T-helper 17 cell (primary cell): ENCODE measurements around the gene TOMM22. TPM values are rescaled to one million over a fixed set of nuclear protein-coding genes. Genes with fewer than 3 reads are reported as not detected.

ENCODE experiments used
- ATAC-seq: fragments of 150-1000 bp; cut with Tn5 transposase; 2 replicates; pipeline ENCODE4 v1.10.0; 2021; ENCODE audit warnings: mild to moderate bottlenecking, moderate library complexity
- DNase-seq, 3 donors: peaks; one replicate each; pipeline versions ENCODE4 v3.0.0 to v3.0.0-alpha.2; 2020 to 2021
- H3K9me3 ChIP-seq: one replicate; pipeline ENCODE4 v1.7.0; 2013; ENCODE audit warnings: low read length, mild to moderate bottlenecking; ENCODE audit not compliant: control insufficient read depth, poor library complexity, severe bottlenecking
- H3K27ac Mint-ChIP-seq: one replicate; pipeline ENCODE4 v1.8.0; 2022; ENCODE audit warnings: mild to moderate bottlenecking, moderate library complexity, mixed read lengths
- H3K27me3 Mint-ChIP-seq: one replicate; pipeline ENCODE4 v1.8.0; 2022; ENCODE audit warnings: mixed read lengths
- H3K36me3 Mint-ChIP-seq: one replicate; pipeline ENCODE4 v1.8.0; 2022; ENCODE audit warnings: low read depth, mixed read lengths
- H3K4me1 Mint-ChIP-seq: one replicate; pipeline ENCODE4 v1.8.0; 2022; ENCODE audit warnings: mild to moderate bottlenecking, mixed read lengths
- H3K4me3 Mint-ChIP-seq: one replicate; pipeline ENCODE4 v1.8.0; 2022; ENCODE audit warnings: mild to moderate bottlenecking, moderate library complexity, mixed read lengths
- total RNA-seq, 4 donors: library from RNA in 2 of 4; stranded (reverse) in 2 of 4; gene quantifications; one replicate each; pipeline ENCODE4 v1.2.3 and lab custom pipeline; 2022 to 2026

Gene TOMM22
- total RNA-seq, 2 donors from 2014 or later = 56.3 to 63.5 TPM

DNA sequence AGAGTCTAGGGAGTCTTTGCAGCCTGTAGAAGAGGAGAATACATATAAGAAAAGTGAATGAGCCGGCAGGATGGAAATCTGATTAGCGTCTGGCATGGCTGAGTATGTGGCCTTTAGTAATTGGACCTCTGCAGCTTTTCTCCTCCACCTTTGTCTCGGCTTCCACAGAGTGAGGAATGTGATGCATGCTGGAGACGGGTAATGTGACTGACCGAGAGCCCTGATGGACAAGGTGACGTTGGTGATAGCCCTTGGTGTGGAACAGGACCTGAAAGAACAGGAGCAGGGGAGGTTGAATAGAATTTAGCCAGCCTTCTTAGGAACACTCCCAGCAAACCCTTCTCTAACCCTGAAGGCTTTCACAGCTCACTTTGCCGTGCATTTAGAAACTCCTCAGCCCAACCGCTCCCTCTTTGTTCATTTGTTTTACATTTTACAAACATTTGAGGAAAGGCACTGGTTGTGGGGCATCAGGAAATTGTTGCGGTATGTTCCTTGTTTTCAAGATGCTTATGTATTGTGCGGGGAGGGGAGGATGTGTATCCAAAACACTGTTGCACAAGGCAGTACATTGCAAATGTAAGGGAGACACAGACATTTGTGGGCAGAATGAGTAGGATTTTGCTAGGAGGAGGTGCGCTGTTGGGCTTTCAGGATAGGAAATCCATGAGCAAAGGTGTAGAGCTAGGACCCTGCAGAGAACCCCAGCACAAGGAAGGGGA lies 30.9 kb downstream of the TOMM22 start:
- Mint-ChIP-seq H3K4me3 (no peak overlapping the region), H3K4me1 (peaks cover 60% of the 10 kb centered on the region), H3K36me3 (peaks cover 2% of the 10 kb centered on the region), H3K27me3 (no peaks in the 10 kb centered on the region), H3K27ac (peak overlapping the region; percentile 81)
- DNase-seq = no peak
- H3K9me3 ChIP-seq = no peaks in the 10 kb centered on the region
- ATAC-seq = no peak

DNA sequence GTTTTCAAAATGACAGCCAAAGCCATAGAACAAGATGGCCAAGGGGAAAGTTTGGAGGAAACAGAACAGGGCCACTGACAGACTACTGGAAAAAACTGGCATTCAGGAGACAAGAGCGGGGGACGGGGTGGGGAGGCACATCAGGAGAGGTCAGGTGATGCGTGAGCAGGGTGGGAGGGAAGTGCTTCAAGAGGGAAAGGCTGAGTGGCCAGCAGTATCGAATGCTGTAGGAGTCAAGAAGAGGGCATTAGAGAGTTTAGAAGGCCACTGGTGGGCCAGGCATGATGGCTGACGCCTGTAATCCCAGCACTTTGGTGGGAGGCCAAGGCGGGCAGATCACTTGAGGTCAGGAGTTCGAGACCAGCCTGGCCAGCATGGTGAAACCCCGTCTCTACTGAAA lies 32.2 kb downstream of the TOMM22 start:
- ATAC-seq (no peak), DNase-seq (no peak)
- Mint-ChIP-seq H3K27ac (no peak overlapping the region), H3K36me3 (peaks cover 2% of the 10 kb centered on the region), H3K27me3 (no peaks in the 10 kb centered on the region), H3K4me3 (peak overlapping the region; percentile 43), H3K4me1 (peaks cover 48% of the 10 kb centered on the region)
- no peaks in the 10 kb centered on the region for H3K9me3 ChIP-seq

DNA sequence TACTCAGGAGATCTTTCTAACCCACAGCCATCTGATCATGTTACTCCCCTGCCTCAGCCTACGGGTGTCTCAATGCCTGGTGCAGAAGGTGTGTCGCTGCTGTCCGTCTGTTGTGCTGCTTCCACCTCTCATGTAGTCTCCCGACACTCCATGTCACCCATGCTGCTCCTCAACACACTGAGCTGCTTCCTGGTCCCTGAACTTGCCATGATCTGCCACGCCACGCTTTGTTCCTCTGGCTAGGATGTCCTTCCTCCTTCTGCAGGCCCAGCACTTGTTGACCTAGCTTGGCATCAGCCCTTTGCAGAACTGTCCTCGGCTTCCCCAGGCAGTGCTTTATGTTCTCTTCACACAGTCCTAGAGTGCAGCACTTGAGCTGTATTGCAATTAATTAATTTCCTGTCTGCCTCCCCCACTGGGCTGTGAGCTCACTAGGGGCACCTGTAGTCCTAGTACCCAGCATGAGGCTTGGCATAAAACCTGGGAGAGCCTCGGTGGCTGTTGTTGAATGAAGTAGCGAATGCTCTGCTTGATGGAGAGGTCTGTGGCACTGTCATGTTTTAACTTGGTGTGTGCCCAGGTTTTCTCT lies 33.5 kb downstream of the TOMM22 start:
- DNase-seq = peak in 1 of 3 donors; percentile 2
- Mint-ChIP-seq H3K27me3 (no peaks in the 10 kb centered on the region), H3K36me3 (peaks cover 2% of the 10 kb centered on the region), H3K4me1 (peaks cover 43% of the 10 kb centered on the region), H3K27ac (peak overlapping the region; percentile 81), H3K4me3 (peak overlapping the region; percentile 7)
- H3K9me3 ChIP-seq = no peaks in the 10 kb centered on the region
- no peak for ATAC-seq

DNA sequence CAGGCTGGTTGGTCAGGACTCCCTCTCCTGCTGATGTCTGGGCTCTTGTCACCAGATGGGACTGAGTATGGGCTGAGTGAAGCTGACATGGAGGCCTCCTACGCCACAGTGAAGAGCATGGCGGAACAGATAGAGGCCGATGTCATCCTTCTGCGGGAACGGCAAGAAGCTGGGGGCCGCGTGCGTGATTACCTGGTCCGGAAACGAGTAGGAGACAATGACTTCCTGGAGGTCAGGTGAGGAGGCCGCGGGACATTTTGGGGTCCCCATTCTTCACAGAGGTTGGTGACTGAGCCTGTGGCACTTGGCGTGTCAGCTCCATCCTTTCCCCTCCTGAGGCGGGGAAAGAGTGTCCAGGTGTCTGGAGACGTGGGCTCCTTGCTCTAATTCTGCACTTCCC lies 34.1 kb downstream of the TOMM22 start:
- Mint-ChIP-seq H3K27me3 (no peaks in the 10 kb centered on the region), H3K4me1 (peaks cover 38% of the 10 kb centered on the region), H3K36me3 (peaks cover 2% of the 10 kb centered on the region), H3K27ac (peak overlapping the region; percentile 14), H3K4me3 (no peak overlapping the region)
- ATAC-seq = no peak
- peak in 1 of 3 donors; percentile 5 for DNase-seq
- H3K9me3 ChIP-seq = no peaks in the 10 kb centered on the region

DNA sequence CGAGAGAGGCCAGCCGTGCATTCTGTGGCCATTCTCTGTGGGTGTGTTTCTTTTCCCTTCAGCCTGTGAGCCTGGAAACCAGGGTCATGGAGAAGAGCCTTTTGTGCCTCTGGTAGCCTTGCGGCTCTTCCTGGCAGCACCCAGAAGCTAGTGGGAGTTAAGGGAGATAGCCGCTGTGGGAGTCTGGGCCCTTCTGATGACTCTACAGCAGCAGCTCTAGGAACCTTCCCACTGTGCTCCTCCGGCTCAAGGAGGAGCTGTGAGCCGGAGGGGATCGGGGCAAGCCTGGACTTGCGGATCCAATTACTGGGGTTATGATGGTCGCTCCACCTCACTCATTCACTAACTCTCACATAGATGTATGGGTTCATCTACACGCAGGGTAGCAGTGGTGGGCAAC lies 34.5 kb downstream of the TOMM22 start:
- peak overlapping the region; percentile 14 for H3K27ac Mint-ChIP-seq
- peaks cover 2% of the 10 kb centered on the region for H3K36me3 Mint-ChIP-seq
- H3K9me3 ChIP-seq = no peaks in the 10 kb centered on the region
- ATAC-seq = no peak
- peaks cover 35% of the 10 kb centered on the region for H3K4me1 Mint-ChIP-seq
- H3K27me3 Mint-ChIP-seq = no peaks in the 10 kb centered on the region
- peak in 1 of 3 donors; percentile 5 for DNase-seq
- no peak overlapping the region for H3K4me3 Mint-ChIP-seq

DNA sequence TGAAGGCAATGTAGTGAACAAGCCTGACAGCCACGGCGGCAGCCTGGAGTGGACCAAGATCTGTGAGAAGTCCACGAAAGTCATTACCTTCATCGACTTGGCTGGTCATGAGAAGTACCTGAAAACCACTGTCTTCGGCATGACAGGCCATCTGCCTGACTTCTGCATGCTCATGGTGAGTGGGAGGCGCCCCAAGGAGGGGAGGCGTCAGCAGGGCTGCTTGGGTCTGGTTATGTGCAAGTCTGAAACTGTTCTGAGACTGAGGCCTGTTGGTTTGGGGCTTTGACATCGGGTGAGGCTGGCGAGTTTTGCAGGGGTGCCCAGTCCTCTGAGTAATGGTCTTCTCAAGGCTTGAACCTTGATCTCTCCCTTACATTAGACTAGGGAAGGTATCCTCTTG lies 35.1 kb downstream of the TOMM22 start:
- ATAC-seq (no peak), DNase-seq (no peak)
- Mint-ChIP-seq H3K27ac (peak overlapping the region; percentile 14), H3K4me1 (peaks cover 35% of the 10 kb centered on the region), H3K27me3 (no peaks in the 10 kb centered on the region), H3K36me3 (peaks cover 4% of the 10 kb centered on the region), H3K4me3 (no peak overlapping the region)
- no peaks in the 10 kb centered on the region for H3K9me3 ChIP-seq

DNA sequence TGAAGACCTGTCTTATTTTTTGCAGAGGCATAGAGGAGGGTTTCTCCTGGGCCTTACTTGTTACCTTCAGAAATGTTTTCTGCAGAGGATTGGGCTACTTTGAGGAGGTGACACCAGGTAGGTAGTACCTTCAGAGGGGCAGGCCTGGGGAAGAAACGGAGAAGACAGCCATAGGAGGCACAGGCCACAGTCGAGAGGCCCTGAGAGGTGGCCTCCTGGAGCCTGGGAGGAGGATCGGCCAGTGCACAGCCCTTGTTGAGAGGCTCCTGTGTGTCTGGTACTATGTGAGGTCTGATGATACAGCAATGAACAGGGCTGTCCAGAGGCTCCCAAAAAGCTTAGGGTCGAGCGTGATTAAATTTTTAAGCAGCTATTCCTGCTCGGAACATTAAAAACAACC lies 35.5 kb downstream of the TOMM22 start:
- no peaks in the 10 kb centered on the region for H3K9me3 ChIP-seq
- DNase-seq (peak in 1 of 3 donors; percentile 3), ATAC-seq (no peak)
- H3K36me3 Mint-ChIP-seq = peaks cover 4% of the 10 kb centered on the region
- no peak overlapping the region for H3K27ac Mint-ChIP-seq
- no peaks in the 10 kb centered on the region for H3K27me3 Mint-ChIP-seq
- no peak overlapping the region for H3K4me3 Mint-ChIP-seq
- H3K4me1 Mint-ChIP-seq = peaks cover 31% of the 10 kb centered on the region

DNA sequence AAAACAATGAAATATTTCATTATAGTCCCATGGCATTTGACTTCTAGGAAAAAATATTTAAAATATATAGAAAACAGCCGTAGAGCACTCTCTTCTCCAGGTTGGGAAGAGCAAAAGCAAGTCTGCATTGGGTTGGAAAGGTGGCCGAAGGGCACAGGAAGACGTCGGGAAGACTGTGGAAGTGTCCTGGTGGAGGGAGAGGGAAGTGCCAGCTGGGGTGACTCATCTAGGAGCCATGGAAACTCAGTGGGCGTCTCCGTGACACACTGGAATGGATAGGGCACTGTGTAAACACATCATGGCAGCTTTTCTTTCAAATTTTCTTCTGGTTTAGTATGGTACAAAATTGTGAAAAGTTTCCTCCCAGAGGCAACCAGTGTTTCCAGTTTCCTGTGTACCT lies 36.7 kb downstream of the TOMM22 start:
- H3K4me3 Mint-ChIP-seq = no peak overlapping the region
- peaks cover 4% of the 10 kb centered on the region for H3K36me3 Mint-ChIP-seq
- ATAC-seq (no peak), DNase-seq (peak in 1 of 3 donors; percentile 5)
- H3K4me1 Mint-ChIP-seq = peaks cover 21% of the 10 kb centered on the region
- H3K27ac Mint-ChIP-seq = peak overlapping the region; percentile 45
- no peaks in the 10 kb centered on the region for H3K9me3 ChIP-seq
- no peaks in the 10 kb centered on the region for H3K27me3 Mint-ChIP-seq

DNA sequence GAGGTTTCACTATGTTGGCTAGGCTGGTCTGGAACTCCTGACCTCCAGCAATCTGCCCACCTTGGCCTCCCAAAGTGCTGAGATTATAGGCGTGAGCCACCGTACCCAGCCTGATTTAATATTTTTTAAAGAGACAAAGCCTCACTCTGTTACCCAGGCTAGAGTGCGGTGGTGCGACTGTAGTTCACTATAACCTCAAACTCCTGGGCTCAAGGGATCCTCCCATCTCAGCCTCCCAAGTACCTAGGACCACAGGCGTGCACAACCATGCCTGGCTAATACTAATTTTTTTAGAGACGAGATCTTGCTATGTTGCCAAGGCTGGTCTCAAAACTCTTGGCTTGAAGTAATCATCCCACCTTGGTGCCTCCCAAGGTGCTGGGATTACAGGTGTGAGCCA lies 37.4 kb downstream of the TOMM22 start:
- Mint-ChIP-seq H3K4me3 (no peak overlapping the region), H3K27ac (no peak overlapping the region), H3K4me1 (peaks cover 13% of the 10 kb centered on the region), H3K36me3 (peaks cover 4% of the 10 kb centered on the region), H3K27me3 (no peaks in the 10 kb centered on the region)
- DNase-seq (no peak), ATAC-seq (no peak)
- no peaks in the 10 kb centered on the region for H3K9me3 ChIP-seq

DNA sequence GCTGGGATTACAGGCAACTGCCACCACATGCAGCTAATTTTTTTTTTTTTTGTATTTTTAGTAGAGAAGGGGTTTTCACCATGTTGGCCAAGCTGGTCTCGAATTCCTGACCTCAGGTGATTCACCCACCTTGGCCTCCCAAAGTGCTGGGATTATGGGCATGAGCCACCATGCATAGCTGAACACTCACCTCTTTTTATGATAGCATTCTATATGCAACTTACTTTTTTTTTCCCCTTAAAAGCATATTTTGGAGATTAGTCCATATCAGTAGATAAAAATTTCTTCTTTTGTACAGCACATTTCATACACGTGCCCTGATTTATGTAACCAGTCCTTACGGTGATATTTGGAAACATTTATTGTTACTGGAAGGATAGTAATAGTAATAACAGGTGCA lies 38.6 kb downstream of the TOMM22 start:
- Mint-ChIP-seq H3K4me1 (peaks cover 9% of the 10 kb centered on the region), H3K4me3 (no peak overlapping the region), H3K27me3 (no peaks in the 10 kb centered on the region), H3K27ac (no peak overlapping the region), H3K36me3 (peaks cover 7% of the 10 kb centered on the region)
- ATAC-seq = no peak
- no peak for DNase-seq
- H3K9me3 ChIP-seq = no peaks in the 10 kb centered on the region

DNA sequence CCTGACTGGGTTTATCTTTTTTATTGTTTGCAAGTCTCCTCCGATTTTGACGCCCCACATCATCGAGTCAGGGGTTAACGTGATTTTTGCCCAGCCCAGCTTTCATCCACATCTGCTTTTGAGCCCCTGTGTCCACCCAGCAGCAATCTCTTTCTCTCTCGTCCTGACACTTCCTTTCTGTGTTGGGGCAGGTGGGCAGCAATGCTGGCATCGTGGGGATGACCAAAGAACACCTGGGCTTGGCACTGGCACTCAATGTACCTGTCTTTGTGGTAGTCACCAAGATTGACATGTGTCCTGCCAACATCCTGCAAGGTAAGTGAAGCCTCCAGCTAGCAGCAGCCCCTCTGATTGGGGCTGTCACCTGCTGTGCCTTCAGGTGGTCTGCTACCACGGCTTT lies 39.8 kb downstream of the TOMM22 start:
- Mint-ChIP-seq H3K27ac (no peak overlapping the region), H3K4me1 (peaks cover 9% of the 10 kb centered on the region), H3K4me3 (no peak overlapping the region), H3K27me3 (no peaks in the 10 kb centered on the region), H3K36me3 (peaks cover 10% of the 10 kb centered on the region)
- no peak for ATAC-seq
- DNase-seq = peak in 1 of 3 donors; percentile 1
- no peaks in the 10 kb centered on the region for H3K9me3 ChIP-seq

DNA sequence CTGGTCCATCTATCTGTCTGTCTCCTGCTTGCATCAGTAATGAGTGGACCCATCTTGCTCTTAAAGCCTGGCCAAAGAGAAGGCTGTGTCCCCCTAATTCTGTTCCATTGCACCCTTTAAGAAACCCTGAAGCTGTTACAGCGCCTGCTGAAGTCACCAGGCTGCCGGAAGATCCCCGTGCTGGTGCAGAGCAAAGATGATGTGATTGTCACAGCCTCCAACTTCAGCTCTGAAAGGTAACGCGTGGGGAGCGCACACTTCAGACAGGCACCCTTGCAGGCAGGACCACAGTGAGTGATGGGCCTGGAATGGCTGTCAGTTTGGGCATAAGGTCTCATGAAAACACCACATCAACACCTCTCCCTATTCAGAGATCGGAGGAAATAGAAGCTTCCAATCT lies 42.4 kb downstream of the TOMM22 start:
- Mint-ChIP-seq H3K36me3 (peaks cover 8% of the 10 kb centered on the region), H3K27ac (no peak overlapping the region), H3K4me3 (no peak overlapping the region), H3K27me3 (no peaks in the 10 kb centered on the region), H3K4me1 (peaks cover 10% of the 10 kb centered on the region)
- no peaks in the 10 kb centered on the region for H3K9me3 ChIP-seq
- ATAC-seq (no peak), DNase-seq (no peak)

DNA sequence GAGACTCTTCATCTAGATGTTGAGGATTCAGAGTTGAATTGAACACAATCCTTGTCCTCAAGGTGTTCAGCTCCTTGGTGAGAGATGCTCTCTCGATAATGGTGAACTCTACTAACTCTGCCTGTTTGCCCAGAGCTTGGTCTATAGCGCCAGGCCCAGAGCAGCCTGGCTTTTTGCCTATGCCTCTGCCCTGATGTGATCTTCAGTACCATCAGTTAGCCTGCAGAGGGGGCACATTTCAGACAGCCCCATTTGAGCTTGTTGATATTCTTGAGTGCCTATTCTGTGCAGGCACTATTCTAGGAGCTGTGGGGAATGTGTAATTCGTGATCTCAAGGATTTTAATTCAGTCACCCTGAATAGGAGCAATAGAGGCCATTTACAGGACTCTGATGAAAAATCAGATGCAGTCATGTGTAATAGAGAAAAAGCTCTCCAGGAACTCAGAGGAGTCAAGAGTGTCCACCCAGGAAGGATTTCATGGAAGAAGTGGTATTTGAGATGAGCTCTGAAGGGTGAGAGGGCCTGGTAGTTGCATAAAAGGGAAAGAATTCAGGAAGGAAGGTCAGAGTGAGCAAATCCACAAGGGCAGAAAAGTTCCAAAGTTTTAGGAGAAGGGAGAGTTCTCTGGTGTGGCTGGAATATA lies 43.3 kb downstream of the TOMM22 start:
- Mint-ChIP-seq H3K4me3 (peak overlapping the region; percentile 65), H3K4me1 (peaks cover 10% of the 10 kb centered on the region), H3K27me3 (no peaks in the 10 kb centered on the region), H3K36me3 (peaks cover 8% of the 10 kb centered on the region), H3K27ac (peak overlapping the region; percentile 88)
- DNase-seq = no peak
- no peaks in the 10 kb centered on the region for H3K9me3 ChIP-seq
- peak; percentile 86 for ATAC-seq
